HG03280 (cell line): ENCODE measurements around the gene ANKS1A.
"Not testable (repeated sequence)": the region's sequence is repeated elsewhere in the genome, so short reads cannot be mapped to it uniquely, and the experiment has no call there.

ENCODE experiments used
- ATAC-seq: cut with Tn5 transposase; IDR thresholded peaks from one replicate; pipeline ENCODE4 v1.9.1; 2021; ENCODE audit warnings: mild to moderate bottlenecking, moderate library complexity; ENCODE audit not compliant: unreplicated experiment

Gene ANKS1A

DNA sequence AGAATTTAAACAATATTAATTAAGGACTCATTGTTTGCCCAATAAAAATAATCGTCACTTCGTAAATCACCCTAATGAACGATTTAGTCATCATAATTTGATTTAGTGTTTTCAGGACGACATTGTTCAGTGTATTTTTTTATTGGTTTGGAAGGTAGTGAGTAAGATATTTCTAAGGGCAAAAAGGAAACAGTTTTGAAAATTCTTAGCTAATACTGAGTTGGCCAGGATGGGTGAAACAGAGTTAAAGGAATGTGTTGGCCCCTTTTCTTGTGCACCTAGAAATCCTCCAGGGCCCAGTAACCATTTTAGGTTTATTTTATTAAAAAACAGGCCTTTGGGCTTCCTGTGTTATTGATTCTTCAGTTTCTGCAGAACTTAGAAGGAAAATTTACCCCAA, 25.3 kb downstream of the ANKS1A start:
- no peak for ATAC-seq

DNA sequence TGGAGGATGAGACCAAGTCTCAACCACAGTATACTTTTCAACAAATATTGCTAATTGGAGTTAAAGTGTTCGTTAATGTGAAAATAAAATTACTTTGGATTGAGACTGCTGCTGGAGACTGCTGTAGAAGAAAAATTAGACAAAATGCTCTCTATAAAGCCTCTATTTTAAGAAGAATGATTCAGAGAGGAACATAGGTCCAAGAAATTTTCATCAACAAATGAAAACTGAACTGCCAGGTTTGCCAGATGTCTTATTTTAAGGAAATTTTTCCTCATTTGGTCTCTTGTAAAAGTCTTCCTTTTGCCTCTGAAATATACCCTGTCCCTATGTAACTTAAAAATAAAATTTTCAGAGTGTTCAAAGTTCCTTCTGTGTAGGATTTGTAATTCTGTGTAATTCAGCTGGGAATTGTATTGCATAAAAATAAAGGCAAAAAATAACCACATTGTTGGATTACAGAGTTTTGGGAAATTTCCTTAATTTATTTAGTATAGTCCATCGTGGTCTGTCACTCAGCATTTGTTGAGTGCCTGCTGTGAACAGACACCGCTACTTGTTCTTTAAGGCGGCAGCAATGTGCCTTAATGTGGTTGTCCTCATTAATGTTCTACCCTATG, 27.4 kb downstream of the ANKS1A start:
- no peak for ATAC-seq

DNA sequence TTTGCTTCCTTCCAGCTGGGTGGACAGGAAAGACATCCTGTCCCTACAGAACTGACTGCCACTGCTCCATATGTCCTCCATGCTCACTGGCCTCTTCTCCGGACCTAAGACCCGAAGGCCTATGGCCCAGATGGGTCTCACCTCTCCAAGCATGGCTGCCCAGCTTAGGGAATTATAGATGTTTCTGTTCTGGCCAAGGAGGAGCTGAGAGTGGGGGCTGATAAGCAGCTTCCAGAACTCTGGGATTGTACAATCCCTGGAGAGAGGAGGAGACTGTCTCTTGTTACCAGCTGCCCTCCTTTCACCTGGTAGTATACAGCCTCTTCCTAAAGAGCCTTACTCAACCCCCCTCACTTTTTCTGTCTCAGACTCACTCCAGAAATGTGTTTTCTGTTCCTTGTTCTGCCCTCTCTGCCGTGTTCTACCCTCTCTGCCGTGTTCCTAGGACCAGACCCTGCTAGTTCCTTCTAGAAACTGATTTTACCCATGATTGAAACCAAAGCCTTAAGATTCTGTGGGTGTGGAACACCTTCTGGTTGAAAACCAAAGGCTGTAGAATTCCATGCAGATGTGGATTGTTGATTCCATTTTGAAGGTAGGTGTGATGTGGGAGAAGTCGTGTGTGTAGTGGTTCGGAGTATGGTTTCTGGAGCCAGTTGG, 28.7 kb downstream of the ANKS1A start:
- ATAC-seq, result no peak

DNA sequence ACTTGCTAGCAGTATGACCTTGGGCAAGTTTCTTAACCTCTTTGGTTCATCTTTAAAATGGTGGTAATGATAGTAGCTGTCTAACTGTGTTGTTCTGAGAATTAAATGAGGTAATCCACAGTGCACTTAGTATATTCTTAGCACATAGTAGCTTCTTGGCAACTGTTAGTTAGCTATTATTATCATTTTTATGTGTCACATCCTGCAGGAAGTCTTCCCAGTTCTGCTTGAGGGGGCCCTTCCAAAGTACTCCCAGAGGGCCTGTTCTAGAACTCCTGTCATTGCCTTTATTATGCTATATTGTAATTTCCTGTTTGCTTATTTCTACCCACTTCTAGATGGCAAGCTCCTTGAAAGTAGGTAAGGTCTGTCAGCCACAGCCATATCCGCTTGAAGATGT, 30.6 kb downstream of the ANKS1A start:
- no peak for ATAC-seq

DNA sequence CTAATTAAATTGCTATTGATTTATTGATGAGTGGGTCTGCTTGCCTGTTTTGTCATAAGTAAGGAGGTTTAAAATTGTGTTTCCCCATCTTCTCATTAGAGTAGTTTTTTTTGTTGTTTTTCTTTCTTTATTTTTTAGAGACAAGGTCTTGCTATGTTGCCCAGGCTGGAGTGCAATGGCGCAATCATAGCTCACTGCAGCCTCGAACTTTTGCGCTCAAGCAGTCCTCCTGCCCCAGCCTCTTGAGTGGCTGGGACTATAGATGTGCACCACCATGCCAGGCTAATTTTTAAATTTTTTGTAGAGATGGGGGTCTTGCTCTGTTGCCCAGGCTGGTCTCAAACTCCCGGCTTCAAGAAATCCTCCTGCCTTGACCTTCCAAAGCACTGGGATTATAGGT, 31.0 kb downstream of the ANKS1A start:
- ATAC-seq, result no peak

DNA sequence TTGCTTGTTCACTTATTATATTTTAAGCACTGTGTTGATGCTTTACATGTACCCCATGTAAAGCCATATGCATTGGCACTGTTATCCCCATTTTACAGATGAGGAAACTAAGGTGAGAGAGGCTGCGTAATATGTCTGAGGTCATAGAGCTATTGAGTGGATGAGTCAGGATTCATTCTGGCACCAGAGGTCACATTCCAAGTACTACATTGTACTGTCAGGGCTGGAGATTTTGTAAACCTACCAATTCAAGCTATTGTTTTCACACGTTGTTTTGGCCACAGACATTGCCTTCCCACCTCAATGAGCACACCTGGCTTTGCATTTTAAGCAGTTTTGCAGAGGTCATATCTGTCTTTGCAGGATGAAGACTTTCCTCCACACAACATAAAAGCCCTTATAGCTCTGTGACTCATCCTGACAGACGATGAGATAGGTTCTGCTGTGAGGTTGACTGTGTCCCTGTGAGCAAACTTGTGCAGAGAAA, 33.2 kb downstream of the ANKS1A start:
- ATAC-seq, result no peak

DNA sequence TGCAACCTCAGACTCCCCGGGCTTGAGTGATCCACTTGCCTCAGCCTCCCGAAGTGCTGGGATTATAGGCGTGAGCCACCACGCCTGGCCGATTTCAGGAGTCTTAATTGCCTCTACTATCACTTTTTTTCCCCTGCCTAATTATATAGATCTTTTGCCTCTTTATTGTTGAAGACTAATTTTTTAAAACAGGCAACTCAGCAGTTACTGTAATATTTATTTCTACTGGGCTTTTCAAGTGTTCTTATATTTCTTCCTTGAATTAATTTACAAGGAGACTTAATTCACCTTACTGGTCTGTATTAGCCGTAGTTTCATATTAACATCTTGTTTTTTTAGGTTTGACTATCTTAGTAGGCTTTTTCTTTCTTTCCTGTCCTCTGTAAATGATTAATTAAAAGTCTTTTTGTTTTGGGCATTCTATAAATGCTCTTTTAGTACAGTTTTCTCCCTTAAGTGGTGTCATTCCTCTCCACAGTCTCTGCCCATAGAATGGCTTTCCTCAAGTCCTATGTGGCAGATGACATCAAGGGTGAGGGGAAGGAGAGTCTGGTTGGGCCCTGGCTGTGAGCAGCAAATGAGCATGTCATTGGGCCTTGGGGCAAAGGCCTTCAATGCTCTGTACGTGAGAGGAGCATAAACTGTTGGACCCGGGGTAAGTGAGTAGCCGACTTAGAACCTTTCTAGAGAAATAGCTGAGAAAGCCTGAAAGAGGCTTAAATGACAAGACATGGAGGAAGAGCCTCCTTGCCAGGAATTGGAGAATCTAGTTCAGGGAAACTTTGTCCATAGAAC, 36.0 kb downstream of the ANKS1A start:
- ATAC-seq, result no peak

DNA sequence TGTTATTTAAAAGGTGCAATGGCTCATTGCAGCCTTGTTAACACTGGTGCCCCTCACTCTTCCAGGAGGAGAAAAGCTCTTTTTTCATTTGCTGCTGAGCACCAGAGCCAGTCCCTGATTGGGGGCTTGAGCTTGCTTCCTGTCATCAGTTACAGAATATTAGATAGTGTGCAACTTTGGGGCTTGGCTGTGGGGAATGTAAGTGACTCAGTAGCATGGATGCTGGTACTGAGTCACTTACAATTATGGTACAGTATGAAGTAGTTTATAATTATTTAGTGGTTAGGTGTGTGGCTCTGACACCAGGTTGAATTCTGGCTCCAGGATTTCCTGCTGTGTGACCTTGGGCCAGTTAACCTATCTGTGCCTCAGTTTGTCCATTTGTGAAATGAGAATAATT, 37.6 kb downstream of the ANKS1A start:
- no peak for ATAC-seq

DNA sequence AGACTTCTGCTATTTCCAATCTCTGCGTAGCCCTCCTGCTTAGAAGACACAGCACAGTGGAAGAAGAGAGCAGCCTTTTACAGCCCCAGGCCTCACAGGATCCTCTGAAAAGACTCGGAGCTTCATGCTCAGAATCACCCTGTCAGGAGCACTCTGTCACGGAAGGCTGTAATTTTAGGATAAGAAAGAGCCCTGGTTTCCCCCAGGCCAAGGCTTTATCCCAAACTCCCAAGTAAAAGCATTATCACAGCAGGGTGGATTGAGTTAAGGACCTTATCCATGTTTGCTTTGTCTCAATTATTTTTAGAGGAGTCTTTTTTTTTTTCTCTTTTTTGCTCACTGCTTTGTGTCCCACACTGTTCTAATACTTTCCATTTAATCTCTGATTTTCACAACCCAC, 39.2 kb downstream of the ANKS1A start:
- ATAC-seq, result no peak

DNA sequence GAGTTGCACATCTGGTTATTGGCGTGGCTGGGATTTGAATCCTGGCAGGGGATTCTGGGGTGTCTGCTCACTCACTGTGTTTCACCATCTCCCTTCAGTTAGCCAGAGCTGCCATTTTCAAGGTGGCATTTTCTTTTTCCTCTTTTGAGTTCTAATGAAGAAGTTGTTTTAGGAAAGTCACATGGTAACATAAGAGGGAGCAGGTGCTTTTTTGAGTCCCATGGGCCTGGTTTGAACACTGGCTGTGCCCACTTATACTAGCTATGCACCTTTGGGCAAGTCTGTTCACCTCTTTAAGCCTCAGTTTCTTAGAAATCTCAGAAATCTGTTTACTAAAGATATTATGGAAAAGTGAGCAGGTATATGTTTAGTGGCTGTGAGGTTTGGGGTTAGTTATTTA, 39.6 kb downstream of the ANKS1A start:
- no peak for ATAC-seq

DNA sequence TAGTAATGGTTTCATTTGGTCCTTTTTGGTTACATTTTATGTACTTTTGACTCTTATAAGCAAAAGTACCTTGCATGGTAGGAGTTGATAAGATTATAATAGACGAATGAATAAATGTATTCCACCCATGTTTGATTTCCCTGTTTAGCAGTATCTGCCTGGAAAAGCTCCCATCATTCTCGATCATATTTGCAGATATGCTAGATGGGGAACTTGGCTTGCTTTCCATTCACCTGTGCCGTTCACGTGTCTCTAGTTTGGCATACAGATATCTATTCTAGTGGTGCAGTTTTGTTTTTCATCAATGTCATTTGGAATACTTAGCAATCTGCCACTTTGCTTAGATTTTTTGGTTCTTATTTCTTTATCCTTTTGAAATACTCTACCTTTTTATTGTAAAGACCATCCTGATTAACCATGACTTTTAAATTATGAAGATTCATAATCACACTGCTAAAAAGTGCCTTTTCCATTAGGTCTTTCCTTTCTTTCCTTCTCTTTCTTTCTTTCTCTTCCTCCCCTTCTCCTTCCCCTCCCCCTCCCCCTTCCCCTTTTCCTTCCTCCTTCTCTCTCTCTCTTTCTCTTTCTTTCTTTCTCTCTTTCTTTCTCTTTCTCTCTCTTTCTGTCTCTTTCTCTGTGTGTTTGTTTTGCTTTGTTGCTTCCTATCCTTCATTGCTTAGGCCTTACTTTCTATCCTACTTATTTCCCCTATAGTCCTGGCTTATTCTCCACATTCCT, 40.4 kb downstream of the ANKS1A start:
- ATAC-seq, result no peak

DNA sequence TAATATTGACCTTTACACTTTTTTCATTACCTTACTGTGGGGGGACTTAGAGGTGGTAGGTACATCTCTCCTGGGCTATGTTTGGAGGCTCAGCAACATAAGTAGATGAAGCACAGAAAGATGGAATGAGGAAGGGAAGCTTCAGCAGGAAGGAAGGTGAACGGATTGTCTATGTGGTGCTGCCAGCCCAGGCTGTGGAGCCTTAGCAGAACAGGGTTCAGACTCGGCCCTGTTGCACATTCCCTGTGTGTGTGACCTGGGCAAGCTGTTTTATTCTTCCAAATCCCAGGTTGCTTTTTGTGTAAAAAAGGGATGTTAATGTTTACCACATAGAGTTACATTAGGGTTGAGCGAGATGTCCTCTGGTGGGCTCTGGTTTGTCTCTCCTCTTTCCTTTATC, 41.2 kb downstream of the ANKS1A start:
- no peak for ATAC-seq

DNA sequence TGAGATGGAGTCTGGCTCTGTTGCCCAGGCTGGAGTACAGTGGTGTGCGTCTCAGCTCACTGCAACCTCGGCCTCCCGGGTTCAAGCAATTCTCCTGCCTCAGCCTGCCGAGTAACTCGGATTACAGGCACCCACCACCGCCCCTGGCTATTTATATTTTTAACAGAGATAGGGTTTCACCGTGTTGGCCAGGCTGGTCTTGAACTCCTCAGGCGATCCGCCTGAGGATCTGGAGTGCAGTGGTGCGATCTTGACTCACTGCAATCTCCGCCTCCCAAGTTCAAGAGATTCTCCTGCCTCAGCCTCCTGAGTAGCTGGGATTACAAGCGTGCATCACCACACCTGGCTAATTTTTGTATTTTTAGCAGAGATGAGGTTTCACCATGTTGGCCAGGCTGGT, 43.1 kb downstream of the ANKS1A start:
- not testable (repeated sequence) for ATAC-seq

DNA sequence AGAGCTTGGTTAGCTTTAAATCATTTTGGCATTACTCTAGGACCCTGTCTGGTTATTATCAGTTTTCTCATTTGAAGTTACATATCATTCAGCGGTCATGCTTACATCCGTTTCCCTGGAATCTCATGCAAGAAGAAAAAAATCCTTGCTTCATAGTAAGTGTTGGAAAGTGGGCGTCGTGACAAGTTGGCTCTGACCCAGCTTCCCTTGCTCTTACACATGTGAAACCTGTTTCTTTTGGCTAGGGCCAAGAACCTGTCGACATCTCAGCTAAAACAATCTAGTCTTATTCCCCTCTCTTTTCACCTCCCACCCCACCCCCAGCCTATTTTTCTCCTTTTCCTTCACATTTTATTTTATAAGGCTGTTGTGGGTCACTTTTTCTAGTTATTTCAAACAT, 45.5 kb downstream of the ANKS1A start:
- no peak for ATAC-seq

DNA sequence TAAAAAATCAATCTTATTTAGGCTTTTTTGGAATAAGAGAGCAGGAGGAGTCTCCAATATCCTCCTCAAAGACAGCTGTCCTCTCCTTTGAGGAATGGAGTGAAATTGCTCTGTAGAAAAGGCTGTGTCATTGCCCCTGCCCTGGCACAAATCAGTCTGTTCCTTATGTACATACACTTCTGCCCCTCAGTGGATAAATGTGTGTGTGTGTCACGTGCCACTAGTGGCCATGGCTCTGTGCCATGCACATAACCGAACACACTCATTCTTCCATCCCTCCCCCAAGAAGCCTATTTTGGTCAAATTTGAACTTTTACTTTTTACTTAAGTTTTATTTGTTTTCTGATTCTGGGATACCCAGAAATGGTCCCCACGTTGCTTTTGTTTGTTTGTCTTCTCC, 49.2 kb downstream of the ANKS1A start:
- ATAC-seq, result no peak

DNA sequence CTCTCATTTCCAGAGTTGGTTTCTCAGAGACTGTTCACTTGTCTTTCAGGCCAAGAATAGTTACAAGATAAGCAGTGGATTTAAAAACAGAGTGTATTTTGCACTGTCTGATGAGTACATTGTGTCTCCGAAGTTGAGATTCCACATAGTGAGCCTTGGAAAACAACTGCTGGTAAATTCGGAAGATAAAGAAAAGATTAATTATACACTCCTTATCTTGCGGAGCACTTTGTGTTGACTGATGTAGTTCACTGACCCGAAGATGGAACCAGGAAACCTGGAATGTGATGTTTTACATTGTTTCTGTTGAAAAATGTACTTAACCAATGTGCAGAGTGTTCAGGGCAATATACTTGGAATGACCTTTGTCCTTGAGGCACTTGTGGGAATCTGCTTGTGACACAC, 51.0 kb downstream of the ANKS1A start:
- ATAC-seq, result no peak

DNA sequence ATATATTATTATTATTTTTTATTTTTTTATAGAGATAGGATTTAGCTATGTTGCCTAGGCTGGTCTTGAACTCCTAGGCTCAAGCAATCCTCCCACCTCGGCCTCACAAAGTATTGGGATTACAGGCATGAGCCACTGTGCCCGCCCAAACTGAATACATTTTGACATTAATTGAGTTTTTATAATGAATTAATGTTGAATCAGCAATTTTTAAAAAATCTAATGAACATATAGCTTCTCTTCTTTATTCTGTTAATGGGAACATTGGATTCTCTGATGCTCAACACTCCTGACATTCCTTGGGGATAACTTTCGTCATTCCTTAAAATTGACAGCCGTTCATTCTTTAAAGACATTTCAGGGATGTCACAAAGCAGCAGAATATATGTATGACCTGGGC, 52.4 kb downstream of the ANKS1A start:
- no peak for ATAC-seq

DNA sequence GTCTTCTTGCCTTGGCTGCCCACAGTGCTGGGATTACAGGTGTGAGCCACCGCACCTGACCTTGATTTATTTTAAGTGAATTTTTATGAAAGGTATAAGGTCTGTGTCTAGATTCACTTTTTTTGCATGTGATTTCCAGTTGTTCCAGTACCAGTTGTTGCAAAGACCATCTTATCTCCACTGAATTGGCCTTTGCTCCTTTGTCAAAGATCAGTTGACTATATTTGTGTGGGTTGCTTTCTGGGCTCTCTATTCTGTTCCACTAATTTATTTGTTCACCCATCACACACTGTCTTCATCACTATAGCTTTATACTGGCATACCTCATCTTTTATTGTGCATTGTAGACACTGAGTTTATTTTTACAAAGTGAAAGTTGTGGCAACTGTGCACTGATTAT, 56.3 kb downstream of the ANKS1A start:
- no peak for ATAC-seq

DNA sequence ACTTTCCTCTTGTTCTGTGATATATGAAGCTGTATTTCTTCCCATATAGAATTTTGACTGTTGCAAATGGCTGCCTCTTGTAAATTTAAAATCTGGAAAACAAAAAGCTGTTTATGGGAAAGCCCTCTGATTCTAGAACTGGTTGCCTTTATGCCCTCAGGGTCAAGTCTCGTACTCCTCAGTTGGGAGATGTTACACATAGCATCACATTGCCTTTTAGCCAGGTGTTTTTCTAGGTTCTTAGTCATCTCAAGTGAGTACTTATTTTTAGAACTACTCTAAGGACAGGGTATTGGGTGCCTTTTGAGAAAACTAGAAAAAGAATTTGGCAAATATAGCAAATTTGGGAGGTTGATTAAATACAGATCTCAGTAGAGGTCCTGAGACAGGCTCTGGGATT, 58.5 kb downstream of the ANKS1A start:
- no peak for ATAC-seq

DNA sequence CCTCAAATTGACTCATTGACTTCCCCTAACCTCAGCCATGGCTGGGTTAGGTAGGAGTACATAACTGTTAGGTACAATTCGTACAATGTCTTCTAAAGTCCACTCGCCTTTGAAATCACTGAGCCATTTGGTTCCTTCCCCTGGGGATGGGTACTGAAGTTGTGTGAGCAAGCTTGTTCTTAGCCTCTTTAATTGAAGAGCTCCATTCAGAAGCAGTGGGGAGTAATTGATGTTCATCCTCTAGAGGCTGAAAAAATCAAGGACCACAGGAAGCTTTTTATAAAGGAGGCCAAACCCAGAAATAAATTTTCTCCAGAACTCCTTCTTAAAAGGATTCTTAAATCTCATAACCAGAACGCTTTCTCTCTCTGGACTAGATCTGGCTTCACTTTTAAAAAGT, 60.6 kb downstream of the ANKS1A start:
- ATAC-seq, result no peak

DNA sequence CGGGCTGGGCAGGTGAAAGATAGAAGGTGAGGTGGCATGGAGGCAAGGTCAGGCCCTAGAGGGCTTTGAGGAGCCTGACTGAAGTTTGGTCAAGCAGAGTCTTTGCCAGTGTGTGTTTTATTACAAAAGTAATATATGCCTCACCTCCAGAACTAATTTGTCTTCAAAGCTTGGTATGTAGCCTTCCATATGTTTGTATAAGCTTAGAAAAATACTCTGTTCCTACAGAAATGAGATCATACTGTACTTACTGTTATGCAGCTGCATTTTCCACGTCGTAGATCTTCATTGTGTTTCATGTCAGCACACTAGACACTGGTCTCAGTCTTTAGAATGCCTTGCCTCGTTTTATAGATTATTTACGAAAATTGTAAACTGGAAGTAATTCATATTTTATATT, 61.8 kb downstream of the ANKS1A start:
- ATAC-seq, result no peak
